Activated CD4-positive, alpha-beta T cell treated with anti-CD3 and anti-CD28 coated beads for 36 hours (primary cell): ENCODE data around the gene TNN. TPM values are rescaled to one million over a fixed set of nuclear protein-coding genes. Genes with fewer than 3 reads are reported as not detected.

Source experiments
- ATAC-seq: fragments of 200-7000 bp; cut with Tn5 transposase; one replicate; pipeline ENCODE4 v1.10.0; 2021; ENCODE audit warnings: mild to moderate bottlenecking, moderate library complexity
- CTCF ChIA-PET: fragments of 350-600 bp; sonication (Branson Sonifier 250); formaldehyde crosslinking; loops from one replicate; lab custom pipeline; 2021; ENCODE audit warnings: antibody characterized with exemption; lab: Charles Lee
- POLR2A ChIA-PET: fragments of 350-600 bp; sonication (Branson Sonifier 250); formaldehyde crosslinking; loops from one replicate; lab custom pipeline; 2021; ENCODE audit warnings: antibody characterized with exemption, inconsistent platforms; lab: Charles Lee
- DNase-seq: peaks from one replicate; pipeline ENCODE4 v3.0.0-alpha.2; 2020
- H3K27ac Mint-ChIP-seq: one replicate; pipeline ENCODE4 v1.8.0; 2021; ENCODE audit warnings: mixed read lengths
- H3K27me3 Mint-ChIP-seq: one replicate; pipeline ENCODE4 v1.8.0; 2021; ENCODE audit warnings: mixed read lengths
- H3K36me3 Mint-ChIP-seq: one replicate; pipeline ENCODE4 v1.8.0; 2021; ENCODE audit warnings: low read depth, mixed read lengths
- H3K4me1 Mint-ChIP-seq: one replicate; pipeline ENCODE4 v1.8.0; 2021; ENCODE audit warnings: mixed read lengths
- H3K4me3 Mint-ChIP-seq: one replicate; pipeline ENCODE4 v1.8.0; 2021; ENCODE audit warnings: mild to moderate bottlenecking, moderate library complexity, mixed read lengths
- H3K9me3 Mint-ChIP-seq: one replicate; pipeline ENCODE4 v1.8.0; 2021; ENCODE audit warnings: low read depth, mixed read lengths
- intact Hi-C, 2 experiments: fragments of 100-400 bp; cut with DNase I in 1 of 2; cut with micrococcal nuclease in 1 of 2; formaldehyde crosslinking; loops; one replicate each; pipeline versions ENCODE4 v1.14.2 to v1.15.1; 2022 to 2024; cut with DNase I, micrococcal nuclease
- total RNA-seq, 2 experiments: library from RNA; stranded (reverse); gene quantifications; one replicate each; pipeline ENCODE4 v1.2.3, GENCODE V29; 2021

The TNN gene
- total RNA-seq, 2 experiments from 2014 or later = 0.05 TPM; not detected in 1

DNA sequence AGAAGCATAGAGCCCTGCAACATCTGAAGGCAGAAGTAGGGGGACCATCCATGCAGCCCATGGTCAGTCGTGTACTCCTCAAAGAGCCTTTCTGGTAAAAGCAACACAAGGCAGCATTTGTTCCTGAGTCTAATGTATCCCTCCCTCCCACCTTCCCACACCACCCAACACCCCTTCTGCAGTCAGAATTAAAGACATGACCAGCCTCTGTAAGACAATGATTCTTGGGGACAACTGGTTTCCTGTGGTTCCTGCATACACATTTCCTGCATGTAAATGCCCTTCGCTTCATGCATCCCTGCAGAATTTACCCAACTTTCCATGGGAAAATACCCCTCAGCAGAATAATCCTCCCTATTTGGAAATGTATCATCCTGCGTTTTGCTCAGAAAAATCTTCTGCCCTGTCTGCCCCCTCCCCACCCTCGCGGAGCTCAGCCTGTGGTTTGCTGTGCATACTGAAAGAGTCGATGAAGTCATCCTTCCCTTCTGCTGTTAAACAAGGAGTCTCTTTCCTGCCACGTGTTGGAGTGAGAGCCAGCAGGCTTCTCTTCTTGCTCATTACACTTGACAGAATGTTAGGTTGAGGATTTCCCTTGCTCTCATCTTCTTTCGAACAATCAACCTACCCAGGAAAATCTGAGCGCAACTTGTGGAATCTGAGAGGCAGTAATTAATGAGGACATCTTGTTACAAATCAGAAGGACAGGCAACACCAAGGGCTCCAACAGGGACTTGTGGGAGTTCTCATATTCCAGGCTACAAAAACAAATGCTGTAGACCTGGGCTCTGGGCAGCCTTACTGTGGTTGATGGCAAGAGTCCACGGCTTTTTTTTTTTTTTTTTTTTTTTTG is 4.7 kb downstream of the TNN start:
- peaks cover 15% of the 10 kb centered on the region for H3K4me1 Mint-ChIP-seq
- intact Hi-C loops = no loop called here
- POLR2A ChIA-PET = no interaction called here
- no peaks in the 10 kb centered on the region for H3K9me3 Mint-ChIP-seq
- H3K27me3 Mint-ChIP-seq = peaks cover 10% of the 10 kb centered on the region
- H3K36me3 Mint-ChIP-seq = no peaks in the 10 kb centered on the region
- peak; percentile 99 for ATAC-seq
- H3K27ac Mint-ChIP-seq = no peak overlapping the region
- H3K4me3 Mint-ChIP-seq = no peak overlapping the region
- DNase-seq = peak; percentile 73
- CTCF ChIA-PET = interaction anchor here (0.6 kb wide), 1 partner anchor 399 kb away, joined by 3 read pairs; no protein-coding TSS in a partner anchor

DNA sequence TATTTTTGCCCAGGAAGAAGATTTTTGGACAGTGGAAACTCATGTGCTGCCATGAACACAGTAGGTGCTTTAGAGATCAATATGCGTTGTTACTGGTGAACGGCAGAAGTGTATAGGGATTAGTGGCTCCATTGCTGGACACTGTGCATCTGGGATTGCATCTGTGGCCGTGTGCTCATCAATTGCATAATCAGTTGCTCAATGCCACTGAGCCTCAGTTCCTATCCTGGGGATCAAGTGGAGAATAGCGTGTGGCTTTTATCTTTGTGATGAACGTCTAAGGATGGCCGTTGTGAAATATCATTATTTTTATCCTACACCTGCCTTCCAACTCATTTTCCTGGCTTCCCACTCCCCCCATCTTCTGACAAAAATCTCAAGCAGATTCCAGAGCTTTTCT is 5.4 kb downstream of the TNN start:
- DNase-seq (no peak), ATAC-seq (no peak)
- intact Hi-C loops = no loop called here
- ChIA-PET POLR2A (no interaction called here), CTCF (interaction anchor here (0.7 to 1.3 kb wide), 3 partner anchors 10 to 52 kb away, joined by 3 to 5 read pairs (median 3); no protein-coding TSS in a partner anchor)
- H3K4me3 Mint-ChIP-seq = no peak overlapping the region
- H3K4me1 Mint-ChIP-seq = peaks cover 15% of the 10 kb centered on the region
- H3K27me3 Mint-ChIP-seq = peaks cover 10% of the 10 kb centered on the region
- H3K27ac Mint-ChIP-seq = no peak overlapping the region
- H3K9me3 Mint-ChIP-seq = no peaks in the 10 kb centered on the region
- no peaks in the 10 kb centered on the region for H3K36me3 Mint-ChIP-seq

DNA sequence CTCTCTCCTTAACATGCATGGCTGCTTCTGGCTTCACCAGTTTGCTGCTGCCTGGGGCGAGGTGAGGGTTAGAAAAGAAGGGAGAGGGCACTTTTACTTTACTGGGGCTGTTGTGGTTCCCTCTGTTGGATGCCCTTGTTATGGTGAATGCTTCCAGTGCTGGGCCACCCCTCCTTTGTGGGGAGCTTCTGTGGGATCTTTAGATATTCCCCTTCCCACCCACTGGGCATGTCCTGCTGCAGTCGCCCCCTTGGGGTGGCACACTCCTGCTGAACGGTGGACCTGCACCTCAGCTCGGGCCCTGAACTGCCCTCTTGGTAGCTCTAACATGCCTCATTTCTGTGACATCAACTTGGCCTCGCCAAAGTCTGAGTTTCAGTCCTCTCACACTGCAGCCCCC is 6.0 kb downstream of the TNN start:
- no peak for ATAC-seq
- H3K36me3 Mint-ChIP-seq = no peaks in the 10 kb centered on the region
- H3K9me3 Mint-ChIP-seq = no peaks in the 10 kb centered on the region
- intact Hi-C loops = no loop called here
- H3K27me3 Mint-ChIP-seq = peaks cover 10% of the 10 kb centered on the region
- ChIA-PET POLR2A (no interaction called here), CTCF (interaction anchor here (0.7 to 1.3 kb wide), 4 partner anchors 9 to 73 kb away, joined by 3 to 7 read pairs (median 4); no protein-coding TSS in a partner anchor)
- no peak overlapping the region for H3K4me3 Mint-ChIP-seq
- no peak for DNase-seq
- peaks cover 15% of the 10 kb centered on the region for H3K4me1 Mint-ChIP-seq
- H3K27ac Mint-ChIP-seq = no peak overlapping the region

DNA sequence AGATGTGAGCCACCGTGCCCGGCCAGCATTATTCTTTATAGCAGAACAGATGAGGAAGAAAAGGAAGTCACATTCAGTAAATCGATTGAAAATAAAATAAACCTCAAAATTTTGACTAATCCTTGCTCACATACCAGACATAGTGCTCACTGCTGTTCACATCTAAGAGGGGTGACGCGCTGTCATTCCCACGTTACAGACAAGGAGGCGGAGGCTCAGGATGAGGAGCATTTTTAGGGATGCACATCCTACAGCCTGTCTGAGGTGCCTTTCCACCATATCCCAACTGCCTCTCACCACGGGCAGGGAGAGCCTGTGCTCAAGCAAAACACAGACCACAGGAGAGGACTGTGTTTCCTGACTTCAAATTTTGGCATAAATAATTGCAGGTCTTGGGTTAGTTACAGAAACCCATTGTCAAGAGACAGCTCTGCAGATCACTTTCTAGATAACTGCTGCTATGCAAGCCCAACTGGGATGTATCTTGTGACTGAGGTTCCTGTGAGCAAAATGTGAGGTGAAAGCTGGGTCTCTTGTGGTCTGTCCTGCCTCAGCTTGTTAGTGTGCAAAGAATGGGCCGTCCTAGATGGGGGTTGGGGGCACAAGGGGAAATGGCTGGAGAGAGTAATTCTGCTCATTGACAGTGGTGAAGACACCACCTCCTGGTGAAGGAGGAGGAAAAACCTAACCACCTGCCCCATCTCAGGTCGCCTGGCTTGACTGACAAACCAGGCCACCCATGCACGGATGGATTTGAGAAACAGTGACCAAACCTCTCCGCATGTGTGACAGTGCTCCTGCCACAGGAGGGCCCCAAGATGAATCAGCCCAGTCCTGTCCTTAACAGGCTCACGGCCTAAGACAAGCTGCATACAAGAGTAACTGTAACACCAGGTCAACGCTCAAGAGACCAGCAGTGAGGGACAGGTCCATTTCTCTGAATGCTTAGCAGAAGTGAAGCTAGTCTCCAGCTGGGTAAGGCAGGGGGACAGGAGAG is 8.2 kb downstream of the TNN start:
- Mint-ChIP-seq H3K4me3 (no peak overlapping the region), H3K36me3 (no peaks in the 10 kb centered on the region), H3K4me1 (peaks cover 15% of the 10 kb centered on the region), H3K9me3 (no peaks in the 10 kb centered on the region), H3K27me3 (peaks cover 10% of the 10 kb centered on the region), H3K27ac (no peak overlapping the region)
- CTCF ChIA-PET = no interaction called here
- intact Hi-C loops = no loop called here
- DNase-seq (no peak), ATAC-seq (no peak)
- POLR2A ChIA-PET = no interaction called here

- H3K4me1 Mint-ChIP-seq = peaks cover 7% of the 10 kb centered on the region
- ChIA-PET CTCF (interaction anchor here (0.7 to 1.0 kb wide), 2 partner anchors 168 to 1221 kb away, joined by 3 read pairs; no protein-coding TSS in a partner anchor), POLR2A (no interaction called here)
- DNase-seq (no peak), ATAC-seq (no peak)
- H3K27ac Mint-ChIP-seq = no peak overlapping the region
- intact Hi-C loops = no loop called here
- H3K36me3 Mint-ChIP-seq = no peaks in the 10 kb centered on the region
- no peaks in the 10 kb centered on the region for H3K9me3 Mint-ChIP-seq
- H3K27me3 Mint-ChIP-seq = peaks cover 10% of the 10 kb centered on the region
- no peak overlapping the region for H3K4me3 Mint-ChIP-seq
Measured at GRCh38 chr1:175077356-175078030, 9.9 kb downstream of the TNN start.

- H3K4me1 Mint-ChIP-seq = no peaks in the 10 kb centered on the region
Measured at GRCh38 chr1:175078629-175079028, 11.0 kb downstream of the TNN start.

GRCh38 chr1:175079338-175079737 is 11.7 kb downstream of the TNN start:
- ChIA-PET POLR2A (no interaction called here), CTCF (no interaction called here)
- DNase-seq (no peak), ATAC-seq (no peak)
- Mint-ChIP-seq H3K36me3 (no peaks in the 10 kb centered on the region), H3K27ac (no peak overlapping the region), H3K27me3 (peaks cover 8% of the 10 kb centered on the region), H3K4me1 (no peaks in the 10 kb centered on the region), H3K4me3 (no peak overlapping the region), H3K9me3 (no peaks in the 10 kb centered on the region)
- intact Hi-C loops = no loop called here

More at GRCh38 chr1:175078629-175079028, 11.0 kb downstream of the TNN start:
- no peak for ATAC-seq
- no peak for DNase-seq
- H3K9me3 Mint-ChIP-seq = no peaks in the 10 kb centered on the region
- intact Hi-C loops = no loop called here
- peaks cover 8% of the 10 kb centered on the region for H3K27me3 Mint-ChIP-seq
- ChIA-PET CTCF (interaction anchor here (0.7 to 1.1 kb wide), 2 partner anchors 33 to 1362 kb away, joined by 3 read pairs; no protein-coding TSS in a partner anchor), POLR2A (no interaction called here)
- H3K4me3 Mint-ChIP-seq = no peak overlapping the region
- H3K36me3 Mint-ChIP-seq = no peaks in the 10 kb centered on the region
- no peak overlapping the region for H3K27ac Mint-ChIP-seq

DNA sequence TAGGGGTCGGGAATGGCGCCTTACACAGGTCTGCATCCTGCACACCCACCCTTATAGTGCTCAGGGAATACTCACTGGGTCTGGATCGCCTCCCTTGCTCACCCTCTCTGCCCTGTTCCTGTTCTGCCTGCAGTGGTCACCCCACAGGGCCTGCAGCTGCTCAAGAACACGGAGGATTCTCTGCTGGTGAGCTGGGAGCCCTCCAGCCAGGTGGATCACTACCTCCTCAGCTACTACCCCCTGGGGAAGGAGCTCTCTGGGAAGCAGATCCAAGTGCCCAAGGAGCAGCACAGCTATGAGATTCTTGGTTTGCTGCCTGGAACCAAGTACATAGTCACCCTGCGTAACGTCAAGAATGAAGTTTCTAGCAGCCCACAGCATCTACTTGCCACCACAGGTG is 12.4 kb downstream of the TNN start:
- DNase-seq (no peak), ATAC-seq (no peak)
- Mint-ChIP-seq H3K9me3 (no peaks in the 10 kb centered on the region), H3K4me3 (no peak overlapping the region), H3K27ac (no peak overlapping the region), H3K36me3 (no peaks in the 10 kb centered on the region), H3K4me1 (no peaks in the 10 kb centered on the region), H3K27me3 (peaks cover 8% of the 10 kb centered on the region)
- POLR2A ChIA-PET = no interaction called here
- intact Hi-C loops = no loop called here
- CTCF ChIA-PET = no interaction called here

- no peak overlapping the region for H3K27ac Mint-ChIP-seq
- H3K4me3 Mint-ChIP-seq = no peak overlapping the region
- no peak for ATAC-seq
- no peaks in the 10 kb centered on the region for H3K4me1 Mint-ChIP-seq
- ChIA-PET CTCF (interaction anchor here (1.1 kb wide), 1 partner anchor 8 kb away, joined by 3 read pairs; no protein-coding TSS in a partner anchor), POLR2A (no interaction called here)
- no peaks in the 10 kb centered on the region for H3K9me3 Mint-ChIP-seq
- H3K27me3 Mint-ChIP-seq = peaks cover 5% of the 10 kb centered on the region
- no peaks in the 10 kb centered on the region for H3K36me3 Mint-ChIP-seq
- no peak for DNase-seq
- intact Hi-C loops = no loop called here
Measured at GRCh38 chr1:175081983-175082382, 14.3 kb downstream of the TNN start.

GRCh38 chr1:175088525-175088951 is 20.9 kb downstream of the TNN start:
- Mint-ChIP-seq H3K36me3 (no peaks in the 10 kb centered on the region), H3K27ac (no peak overlapping the region), H3K4me3 (no peak overlapping the region), H3K27me3 (peaks cover 2% of the 10 kb centered on the region), H3K9me3 (no peaks in the 10 kb centered on the region), H3K4me1 (no peaks in the 10 kb centered on the region)
- DNase-seq (no peak), ATAC-seq (no peak)
- ChIA-PET CTCF (interaction anchor here (0.7 to 1.6 kb wide), 2 partner anchors 58 to 63 kb away, joined by 3 to 4 read pairs; no protein-coding TSS in a partner anchor), POLR2A (no interaction called here)
- intact Hi-C loops = no loop called here
